ENCODE measurements around the gene KRR1.

KRR1 gene

DNA sequence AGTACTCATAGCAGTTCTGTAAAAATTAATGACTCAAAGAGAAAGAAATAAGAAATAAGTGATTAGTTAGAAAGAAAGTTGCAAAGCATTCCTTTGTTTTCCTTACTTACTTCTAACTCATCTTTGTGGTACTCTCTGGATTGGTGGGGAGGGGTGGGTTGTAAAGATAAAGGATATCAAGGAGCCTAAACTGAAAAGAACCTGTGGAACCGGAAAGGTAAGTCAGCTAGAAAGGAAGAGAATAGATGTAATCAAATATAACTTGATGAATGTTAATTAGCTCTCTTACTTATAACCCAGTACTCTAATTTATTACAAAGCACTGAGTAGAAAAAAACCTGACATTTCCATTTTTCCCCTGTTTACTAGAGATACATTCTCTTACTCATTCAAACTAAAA is 37.5 kb upstream of the KRR1 start:
- H3K9me3 ChIP-seq (ENCODE audit: control insufficient read depth, low read length), result no peaks in the 10 kb centered on the region
- no peak overlapping the region for H3K4me3 ChIP-seq (ENCODE audit: extremely low read depth, insufficient read depth, low read length, poor library complexity, severe bottlenecking)
- WGBS, 2 experiments (ENCODE audit: insufficient coverage in 2 of 2), result 100% methylated on average over 1 of the region's 1 CpG; no CpG with 5 or more reads in 1 of the 2 experiments
- H3K27ac ChIP-seq (ENCODE audit: low read depth, low read length, severe bottlenecking), result no peak overlapping the region
- H3K4me1 ChIP-seq (ENCODE audit: control insufficient read depth, insufficient read depth, low read length, poor library complexity, severe bottlenecking), result peaks cover 10% of the 10 kb centered on the region
- H3K36me3 ChIP-seq (ENCODE audit: control insufficient read depth, insufficient read depth, low read length), result no peaks in the 10 kb centered on the region

GRCh38 chr12:75545636-75546035 is 34.2 kb upstream of the KRR1 start:
- H3K4me1 ChIP-seq (ENCODE audit: control insufficient read depth, insufficient read depth, low read length, poor library complexity, severe bottlenecking), result no peaks in the 10 kb centered on the region
- no peak overlapping the region for H3K27ac ChIP-seq (ENCODE audit: low read depth, low read length, severe bottlenecking)
- no peaks in the 10 kb centered on the region for H3K36me3 ChIP-seq (ENCODE audit: control insufficient read depth, insufficient read depth, low read length)
- H3K9me3 ChIP-seq (ENCODE audit: control insufficient read depth, low read length), result no peaks in the 10 kb centered on the region
- no peak overlapping the region for H3K4me3 ChIP-seq (ENCODE audit: extremely low read depth, insufficient read depth, low read length, poor library complexity, severe bottlenecking)
- 100% methylated on average over 1 of the region's 1 CpG; no CpG with 5 or more reads in 1 of the 2 experiments for WGBS, 2 experiments (ENCODE audit: insufficient coverage in 2 of 2)

DNA sequence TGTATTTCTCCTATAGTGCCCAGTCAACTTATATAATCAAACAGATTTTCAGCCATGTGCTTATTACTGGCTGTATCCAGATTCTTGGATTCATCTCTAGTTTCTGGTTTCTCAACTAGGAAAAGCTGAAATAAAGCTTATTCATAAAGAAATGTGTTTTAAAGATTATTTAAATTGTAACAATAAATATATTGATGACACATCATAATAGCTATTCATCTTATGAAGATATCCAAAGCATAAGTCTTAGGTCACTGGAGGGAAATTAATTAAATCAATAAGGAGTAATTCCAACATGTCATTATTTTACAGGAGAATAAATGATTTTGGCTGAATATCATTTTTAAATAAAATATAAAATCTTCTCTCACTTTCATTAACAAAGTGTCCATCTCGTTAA is 32.1 kb upstream of the KRR1 start:
- no peaks in the 10 kb centered on the region for H3K9me3 ChIP-seq (ENCODE audit: control insufficient read depth, low read length)
- H3K27ac ChIP-seq (ENCODE audit: low read depth, low read length, severe bottlenecking), result no peak overlapping the region
- no peaks in the 10 kb centered on the region for H3K4me1 ChIP-seq (ENCODE audit: control insufficient read depth, insufficient read depth, low read length, poor library complexity, severe bottlenecking)
- H3K4me3 ChIP-seq (ENCODE audit: extremely low read depth, insufficient read depth, low read length, poor library complexity, severe bottlenecking), result no peak overlapping the region
- no CpG with 5 or more reads among the region's 1 CpG for WGBS, 2 experiments (ENCODE audit: insufficient coverage in 2 of 2)
- no peaks in the 10 kb centered on the region for H3K36me3 ChIP-seq (ENCODE audit: control insufficient read depth, insufficient read depth, low read length)

GRCh38 chr12:75542942-75543341 is 31.5 kb upstream of the KRR1 start:
- Histone ChIP-seq H3K9me3 (ENCODE audit: control insufficient read depth, low read length) (no peaks in the 10 kb centered on the region), H3K4me1 (ENCODE audit: control insufficient read depth, insufficient read depth, low read length, poor library complexity, severe bottlenecking) (no peaks in the 10 kb centered on the region), H3K27ac (ENCODE audit: low read depth, low read length, severe bottlenecking) (no peak overlapping the region), H3K36me3 (ENCODE audit: control insufficient read depth, insufficient read depth, low read length) (no peaks in the 10 kb centered on the region), H3K4me3 (ENCODE audit: extremely low read depth, insufficient read depth, low read length, poor library complexity, severe bottlenecking) (no peak overlapping the region)
- no CpG with 5 or more reads among the region's 1 CpG for WGBS, 2 experiments (ENCODE audit: insufficient coverage in 2 of 2)

DNA sequence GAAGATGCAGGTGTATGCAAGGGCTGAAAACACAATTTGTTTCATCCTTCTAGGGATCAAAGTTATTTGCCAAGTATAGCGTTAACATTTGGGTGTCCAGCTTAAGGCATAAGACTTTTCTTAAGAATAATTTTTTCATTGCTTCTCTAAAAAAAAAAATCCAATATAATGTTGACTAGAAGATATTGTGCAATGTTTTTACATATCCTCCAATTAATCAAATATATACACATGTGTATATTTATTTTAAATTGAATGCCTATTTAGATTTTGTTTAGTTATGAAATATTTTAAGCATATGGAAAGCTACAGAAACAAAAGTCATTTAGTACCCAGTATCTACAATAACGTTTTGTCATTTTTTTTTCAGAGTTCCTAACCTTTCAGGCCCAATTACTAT is 28.5 kb upstream of the KRR1 start:
- H3K4me1 ChIP-seq (ENCODE audit: control insufficient read depth, insufficient read depth, low read length, poor library complexity, severe bottlenecking), result no peaks in the 10 kb centered on the region
- WGBS, 2 experiments (ENCODE audit: insufficient coverage in 2 of 2), result no CpG with 5 or more reads among the region's 2 CpGs
- H3K36me3 ChIP-seq (ENCODE audit: control insufficient read depth, insufficient read depth, low read length), result no peaks in the 10 kb centered on the region
- H3K9me3 ChIP-seq (ENCODE audit: control insufficient read depth, low read length), result no peaks in the 10 kb centered on the region
- no peak overlapping the region for H3K4me3 ChIP-seq (ENCODE audit: extremely low read depth, insufficient read depth, low read length, poor library complexity, severe bottlenecking)
- H3K27ac ChIP-seq (ENCODE audit: low read depth, low read length, severe bottlenecking), result no peak overlapping the region

DNA sequence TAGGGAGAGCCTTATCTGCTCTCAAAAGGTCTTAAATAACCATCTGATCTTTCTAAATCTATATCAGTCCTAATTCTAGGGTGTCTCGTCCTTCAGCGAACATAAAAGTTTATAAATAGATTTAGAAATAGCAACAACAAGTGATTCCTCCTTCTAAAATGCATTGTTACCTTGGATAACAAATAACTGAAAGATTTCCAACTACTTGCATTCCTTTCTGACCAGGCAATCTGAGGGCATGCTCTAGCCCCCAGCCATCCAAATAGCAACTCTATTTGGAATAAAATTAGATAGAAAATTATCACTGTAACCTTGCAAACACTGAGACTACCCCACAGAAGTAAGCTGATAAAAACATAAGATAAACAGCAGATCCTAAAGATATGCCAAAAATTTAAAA is 21.8 kb upstream of the KRR1 start:
- H3K9me3 ChIP-seq (ENCODE audit: control insufficient read depth, low read length), result no peaks in the 10 kb centered on the region
- no peaks in the 10 kb centered on the region for H3K36me3 ChIP-seq (ENCODE audit: control insufficient read depth, insufficient read depth, low read length)
- no peak overlapping the region for H3K4me3 ChIP-seq (ENCODE audit: extremely low read depth, insufficient read depth, low read length, poor library complexity, severe bottlenecking)
- H3K4me1 ChIP-seq (ENCODE audit: control insufficient read depth, insufficient read depth, low read length, poor library complexity, severe bottlenecking), result peaks cover 4% of the 10 kb centered on the region
- no peak overlapping the region for H3K27ac ChIP-seq (ENCODE audit: low read depth, low read length, severe bottlenecking)
- WGBS, 2 experiments (ENCODE audit: insufficient coverage in 2 of 2), result no CpG with 5 or more reads among the region's 2 CpGs

DNA sequence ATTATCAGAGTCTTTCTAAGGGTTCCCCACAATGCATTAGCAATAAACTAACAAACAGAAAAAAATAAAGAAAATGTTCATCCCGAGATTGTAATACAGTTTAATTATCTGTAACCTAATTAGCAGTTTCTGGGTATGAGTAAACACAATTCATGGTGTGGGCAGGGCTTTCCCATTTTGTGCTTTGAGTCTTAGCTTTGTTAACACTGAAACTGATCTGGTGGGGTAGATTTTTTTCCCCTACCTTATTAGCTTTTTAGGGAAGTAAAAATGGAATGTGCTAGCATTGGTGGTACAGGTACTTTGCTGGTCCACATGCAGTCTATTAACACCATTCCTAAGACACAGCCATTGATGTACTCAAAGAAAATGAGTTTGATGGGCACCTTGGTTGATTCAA is 18.4 kb upstream of the KRR1 start:
- peaks cover 9% of the 10 kb centered on the region for H3K4me1 ChIP-seq (ENCODE audit: control insufficient read depth, insufficient read depth, low read length, poor library complexity, severe bottlenecking)
- H3K9me3 ChIP-seq (ENCODE audit: control insufficient read depth, low read length), result no peaks in the 10 kb centered on the region
- no peaks in the 10 kb centered on the region for H3K36me3 ChIP-seq (ENCODE audit: control insufficient read depth, insufficient read depth, low read length)
- WGBS, 2 experiments (ENCODE audit: insufficient coverage in 2 of 2), result no CpG with 5 or more reads among the region's 1 CpG
- H3K27ac ChIP-seq (ENCODE audit: low read depth, low read length, severe bottlenecking), result no peak overlapping the region
- H3K4me3 ChIP-seq (ENCODE audit: extremely low read depth, insufficient read depth, low read length, poor library complexity, severe bottlenecking), result no peak overlapping the region

DNA sequence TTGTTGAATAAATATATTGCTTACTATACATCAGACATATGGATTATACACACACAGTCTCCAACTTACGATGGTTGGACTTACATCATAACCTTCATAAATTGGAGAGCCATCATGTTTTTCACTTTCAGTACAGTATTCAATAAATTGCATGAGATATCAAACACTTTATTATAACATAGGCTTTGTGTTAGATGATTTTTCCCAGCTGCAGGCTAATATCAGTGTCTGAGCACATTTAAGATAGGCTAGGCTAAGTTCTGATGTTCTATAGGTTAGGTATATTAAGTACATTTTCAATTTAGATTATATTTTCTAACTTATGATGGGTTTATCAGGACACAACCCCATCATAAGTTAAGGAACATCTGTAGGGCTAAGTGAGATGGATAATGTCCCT is 17.9 kb upstream of the KRR1 start:
- Histone ChIP-seq H3K9me3 (ENCODE audit: control insufficient read depth, low read length) (no peaks in the 10 kb centered on the region), H3K4me1 (ENCODE audit: control insufficient read depth, insufficient read depth, low read length, poor library complexity, severe bottlenecking) (peaks cover 9% of the 10 kb centered on the region), H3K27ac (ENCODE audit: low read depth, low read length, severe bottlenecking) (no peak overlapping the region), H3K4me3 (ENCODE audit: extremely low read depth, insufficient read depth, low read length, poor library complexity, severe bottlenecking) (no peak overlapping the region), H3K36me3 (ENCODE audit: control insufficient read depth, insufficient read depth, low read length) (no peaks in the 10 kb centered on the region)
- no CpG with 5 or more reads among the region's 1 CpG for WGBS, 2 experiments (ENCODE audit: insufficient coverage in 2 of 2)

- Histone ChIP-seq H3K4me1 (ENCODE audit: control insufficient read depth, insufficient read depth, low read length, poor library complexity, severe bottlenecking) (peaks cover 9% of the 10 kb centered on the region), H3K27ac (ENCODE audit: low read depth, low read length, severe bottlenecking) (no peak overlapping the region), H3K4me3 (ENCODE audit: extremely low read depth, insufficient read depth, low read length, poor library complexity, severe bottlenecking) (no peak overlapping the region), H3K9me3 (ENCODE audit: control insufficient read depth, low read length) (no peaks in the 10 kb centered on the region), H3K36me3 (ENCODE audit: control insufficient read depth, insufficient read depth, low read length) (no peaks in the 10 kb centered on the region)
- 72 to 75% methylated on average over 1 to 2 of the region's 2 CpGs for WGBS, 2 experiments (ENCODE audit: insufficient coverage in 2 of 2)
These were observed 17.3 kb upstream of the KRR1 start for GRCh38 chr12:75528692-75529091.

DNA sequence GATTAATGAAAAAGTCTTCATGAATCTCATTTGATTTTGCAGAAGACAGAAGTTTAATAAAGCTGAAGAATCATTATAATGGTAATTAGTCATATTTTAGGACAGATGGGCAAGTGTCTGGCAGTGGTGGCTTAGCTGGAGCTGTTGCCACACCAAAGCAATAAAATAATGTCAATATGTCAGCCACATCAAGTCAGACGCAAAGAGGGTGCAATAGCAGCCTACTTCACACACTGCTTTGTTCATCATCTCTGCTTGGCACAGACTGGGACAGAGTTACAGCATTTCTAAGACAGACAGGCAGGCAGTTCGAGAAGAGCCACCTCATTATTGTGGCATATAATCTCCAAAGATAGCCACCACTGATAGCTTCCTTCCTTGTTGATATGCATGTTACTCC is 16.9 kb upstream of the KRR1 start:
- H3K36me3 ChIP-seq (ENCODE audit: control insufficient read depth, insufficient read depth, low read length), result no peaks in the 10 kb centered on the region
- H3K27ac ChIP-seq (ENCODE audit: low read depth, low read length, severe bottlenecking), result no peak overlapping the region
- WGBS, 2 experiments (ENCODE audit: insufficient coverage in 2 of 2), result 89 to 94% methylated on average over 2 of the region's 2 CpGs
- no peaks in the 10 kb centered on the region for H3K9me3 ChIP-seq (ENCODE audit: control insufficient read depth, low read length)
- peaks cover 9% of the 10 kb centered on the region for H3K4me1 ChIP-seq (ENCODE audit: control insufficient read depth, insufficient read depth, low read length, poor library complexity, severe bottlenecking)
- H3K4me3 ChIP-seq (ENCODE audit: extremely low read depth, insufficient read depth, low read length, poor library complexity, severe bottlenecking), result no peak overlapping the region

DNA sequence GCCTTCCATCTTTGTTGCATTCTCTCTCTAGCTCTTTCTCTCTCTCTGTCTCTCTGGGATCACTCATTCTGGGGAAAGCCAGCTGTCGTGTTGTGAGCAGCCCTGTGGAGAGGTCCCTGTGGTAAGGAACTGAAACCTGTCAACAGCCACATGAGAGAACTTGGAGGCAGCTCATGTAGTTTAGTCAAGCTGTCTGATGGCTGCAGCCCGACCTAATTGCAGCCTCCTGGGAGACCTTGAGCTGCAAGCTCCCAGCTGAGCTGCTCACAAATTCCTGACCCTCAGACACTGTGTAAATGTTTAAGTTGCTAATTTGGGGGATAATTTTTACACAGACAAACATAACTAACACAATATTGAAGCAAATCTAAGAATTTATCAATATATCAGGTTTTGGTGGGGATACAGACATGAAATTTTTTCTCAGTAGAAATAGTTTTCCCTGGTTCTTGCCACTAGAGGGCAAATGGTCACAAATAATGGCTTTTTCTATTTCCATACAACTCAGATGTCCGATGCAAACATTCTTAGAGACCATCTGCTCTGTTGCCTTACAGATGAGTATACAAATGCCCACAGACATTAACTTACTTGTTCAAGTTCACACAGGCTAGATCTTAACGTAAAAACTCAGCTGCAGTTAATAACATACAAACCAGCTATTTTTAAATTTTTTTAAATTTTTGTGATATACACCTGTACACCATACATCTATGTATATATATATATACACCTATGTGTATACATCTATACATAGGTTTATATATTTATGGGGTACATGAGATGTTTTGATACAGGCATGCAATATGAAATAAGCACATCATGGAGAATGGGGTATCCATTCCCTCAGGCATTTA is 15.5 kb upstream of the KRR1 start:
- no peak overlapping the region for H3K4me3 ChIP-seq (ENCODE audit: extremely low read depth, insufficient read depth, low read length, poor library complexity, severe bottlenecking)
- peaks cover 9% of the 10 kb centered on the region for H3K4me1 ChIP-seq (ENCODE audit: control insufficient read depth, insufficient read depth, low read length, poor library complexity, severe bottlenecking)
- H3K9me3 ChIP-seq (ENCODE audit: control insufficient read depth, low read length), result no peaks in the 10 kb centered on the region
- no peak overlapping the region for H3K27ac ChIP-seq (ENCODE audit: low read depth, low read length, severe bottlenecking)
- H3K36me3 ChIP-seq (ENCODE audit: control insufficient read depth, insufficient read depth, low read length), result no peaks in the 10 kb centered on the region
- 15 to 25% methylated on average over 1 to 2 of the region's 4 CpGs for WGBS, 2 experiments (ENCODE audit: insufficient coverage in 2 of 2)
